HepG2 (cell line): ENCODE data around the gene BPIFB2. TPM values are rescaled to one million over a fixed set of nuclear protein-coding genes. Genes with fewer than 3 reads are reported as not detected.
A peak's percentile ranks its signal among the peaks of the same experiment; 100 is the strongest.

Source experiments
- EEA1 ChIP-seq: sonication (generic); formaldehyde crosslinking; IDR thresholded peaks from 2 replicates; pipeline ENCODE4 v1.5.1; 2020; ENCODE audit warnings: mild to moderate bottlenecking, missing genetic modification reagents, borderline replicate concordance
- FOXO4 ChIP-seq: sonication (generic); formaldehyde crosslinking; conservative IDR thresholded peaks from 2 replicates; pipeline ENCODE4 v1.8.1; 2023; ENCODE audit warnings: missing genetic modification reagents
- HIC2 ChIP-seq: sonication (generic); formaldehyde crosslinking; IDR thresholded peaks from 2 replicates; pipeline ENCODE4 v1.9.0; 2022; ENCODE audit warnings: low read depth, missing genetic modification reagents
- HIVEP1 ChIP-seq: sonication (generic); formaldehyde crosslinking; IDR thresholded peaks from 2 replicates; pipeline ENCODE4 v1.4.0; 2020; ENCODE audit warnings: mild to moderate bottlenecking, missing genetic modification reagents
- KDM5A ChIP-seq: fragments of 200-600 bp; sonication (generic); IDR thresholded peaks from 2 replicates; pipeline ENCODE4 v1.7.0; 2018; ENCODE audit warnings: antibody characterized with exemption, mild to moderate bottlenecking, low read length, borderline replicate concordance
- KDM5B ChIP-seq: sonication (generic); formaldehyde crosslinking; IDR thresholded peaks from 2 replicates; pipeline ENCODE4 v1.4.0; 2020; ENCODE audit warnings: missing genetic modification reagents, mild to moderate bottlenecking, borderline replicate concordance
- KLF6 ChIP-seq: IDR thresholded peaks from 2 replicates; pipeline ENCODE4 v1.8.0; 2016; ENCODE audit warnings: missing biosample characterization, missing genetic modification reagents
- NR2C2 ChIP-seq: sonication (generic); formaldehyde crosslinking; IDR thresholded peaks from 2 replicates; pipeline ENCODE4 v1.4.0; 2020; ENCODE audit warnings: missing genetic modification reagents, mild to moderate bottlenecking, moderate library complexity, borderline replicate concordance
- PLSCR1 ChIP-seq: sonication (generic); formaldehyde crosslinking; IDR thresholded peaks from 2 replicates; pipeline ENCODE4 v1.5.0; 2020; ENCODE audit warnings: missing genetic modification reagents, mild to moderate bottlenecking, borderline replicate concordance
- POLR2AphosphoS2 ChIP-seq: IDR thresholded peaks from 2 replicates; pipeline ENCODE4 v1.6.1; 2011; ENCODE audit warnings: low read depth, low read length, improper control_type of control experiment
- STAG1 ChIP-seq: sonication (generic); formaldehyde crosslinking; IDR thresholded peaks from 2 replicates; pipeline ENCODE4 v1.4.0; 2020; ENCODE audit warnings: missing genetic modification reagents
- TAF15 ChIP-seq: fragments of 200-400 bp; formaldehyde crosslinking; IDR thresholded peaks from one replicate; pipeline ENCODE4 v1.6.1; 2018; ENCODE audit warnings: mild to moderate bottlenecking, low read depth, low read length; ENCODE audit not compliant: poor library complexity, severe bottlenecking
- ZBTB1 ChIP-seq: sonication (generic); formaldehyde crosslinking; IDR thresholded peaks from 2 replicates; pipeline ENCODE4 v1.4.0; 2020; ENCODE audit warnings: missing genetic modification reagents, borderline replicate concordance
- ZFP36L1 ChIP-seq: sonication (generic); formaldehyde crosslinking; IDR thresholded peaks from 2 replicates; pipeline ENCODE4 v1.8.0; 2022; ENCODE audit warnings: mild to moderate bottlenecking, missing genetic modification reagents, moderate library complexity
- ZNF256 ChIP-seq: sonication (generic); formaldehyde crosslinking; conservative IDR thresholded peaks from 2 replicates; pipeline ENCODE4 v1.4.0; 2020; ENCODE audit warnings: missing genetic modification reagents
- ZNF274 ChIP-seq: sonication (generic); formaldehyde crosslinking; IDR thresholded peaks from 2 replicates; pipeline ENCODE4 v1.5.1; 2020; ENCODE audit warnings: mild to moderate bottlenecking, missing genetic modification reagents
- ZNF333 ChIP-seq: sonication (generic); formaldehyde crosslinking; IDR thresholded peaks from 2 replicates; pipeline ENCODE4 v1.4.0; 2020; ENCODE audit warnings: mild to moderate bottlenecking, missing genetic modification reagents, borderline replicate concordance
- ZNF501 ChIP-seq: sonication (generic); formaldehyde crosslinking; IDR thresholded peaks from 2 replicates; pipeline ENCODE4 v1.5.1; 2020; ENCODE audit warnings: mild to moderate bottlenecking, moderate library complexity, missing genetic modification reagents
- ZNF549 ChIP-seq: sonication (generic); formaldehyde crosslinking; IDR thresholded peaks from 2 replicates; pipeline ENCODE4 v1.5.0; 2020; ENCODE audit warnings: missing genetic modification reagents
- ZNF720 ChIP-seq: sonication (generic); formaldehyde crosslinking; IDR thresholded peaks from 2 replicates; pipeline ENCODE4 v1.4.0; 2020; ENCODE audit warnings: missing genetic modification reagents
- ZNF879 ChIP-seq: sonication (generic); formaldehyde crosslinking; IDR thresholded peaks from 2 replicates; pipeline ENCODE4 v1.8.1; 2023; ENCODE audit warnings: missing genetic modification reagents
- ZSCAN21 ChIP-seq: sonication (generic); formaldehyde crosslinking; IDR thresholded peaks from 2 replicates; pipeline ENCODE4 v1.8.0; 2022; ENCODE audit warnings: mild to moderate bottlenecking, missing genetic modification reagents, moderate library complexity, borderline replicate concordance
- polyA plus RNA-seq, 8 experiments: library from polyadenylated mRNA; depleted of rRNA in 3 of 8; stranded (reverse) in 7 of 8; unstranded in 1 of 8; fragments of >200 nt; fragmentation: Illumina TruSeq in 4 of 8; extraction: Trizol in 4 of 8; gene quantifications; 2 replicates each; pipeline versions ENCODE4 v1.2.1 to v1.2.3, GENCODE V29; 2011 to 2016; ENCODE audit warnings: low read depth in 4 of 8, missing spikeins in 1 of 8, mixed read lengths in 1 of 8; ENCODE audit not compliant: insufficient read depth in 1 of 8
- total RNA-seq, 5 experiments: library from RNA; depleted of rRNA; stranded (reverse); fragments of >200 nt; fragmentation: Illumina TruSeq; extraction: Trizol; gene quantifications; 2 replicates each; pipeline ENCODE4 v1.2.3, GENCODE V29; 2016; ENCODE audit warnings: low read depth in 1 of 5
- TF ChIP-seq, protein P1 (sequence below): sonication (generic); formaldehyde crosslinking; IDR thresholded peaks from 2 replicates; pipeline ENCODE4 v1.4.0; 2020; ENCODE audit warnings: missing genetic modification reagents

The BPIFB2 gene
- total and polyA plus RNA-seq, 2 of the 13 experiments (the other 11 are each of a cell fraction or from before 2014, with no cell fraction given), result 54.5 to 902 TPM

GRCh38 chr20:32970115-32970972, 37.2 kb upstream of the BPIFB2 start (continued):
- TF ChIP-seq ZBTB1 (CRISPR knock-in tag), result no peak
- TF ChIP-seq EEA1 (CRISPR knock-in tag), result no peak
- no peak for TF ChIP-seq ZNF879 (CRISPR knock-in tag)
- TF ChIP-seq ZNF256, result no peak
- no peak for TF ChIP-seq KLF6 (CRISPR knock-in tag)
- no peak for TF ChIP-seq TAF15
- TF ChIP-seq KDM5A, result no peak
- TF ChIP-seq ZNF720 (CRISPR knock-in tag), result no peak
- no peak for TF ChIP-seq ZNF333 (CRISPR knock-in tag)
- TF ChIP-seq HIVEP1 (CRISPR knock-in tag), result 0 out of 2 replicates have a peak, but pooled peaks have one; percentile 35
- TF ChIP-seq PLSCR1 (CRISPR knock-in tag), result no peak
- no peak for TF ChIP-seq NR2C2 (CRISPR knock-in tag)
- TF ChIP-seq POLR2AphosphoS2, result no peak
- TF ChIP-seq FOXO4 (CRISPR knock-in tag), result no peak
- no peak for TF ChIP-seq HIC2 (CRISPR knock-in tag)
- TF ChIP-seq ZFP36L1 (CRISPR knock-in tag), result no peak
- no peak for TF ChIP-seq ZSCAN21 (CRISPR knock-in tag)
- TF ChIP-seq ZNF501 (CRISPR knock-in tag), result no peak
- TF ChIP-seq ZNF549 (CRISPR knock-in tag), result no peak
- no peak for TF ChIP-seq STAG1 (CRISPR knock-in tag)
- 0 out of 2 replicates have a peak, but pooled peaks have one; percentile 37 for TF ChIP-seq ZNF274 (CRISPR knock-in tag)
- TF ChIP-seq, protein P1, sequence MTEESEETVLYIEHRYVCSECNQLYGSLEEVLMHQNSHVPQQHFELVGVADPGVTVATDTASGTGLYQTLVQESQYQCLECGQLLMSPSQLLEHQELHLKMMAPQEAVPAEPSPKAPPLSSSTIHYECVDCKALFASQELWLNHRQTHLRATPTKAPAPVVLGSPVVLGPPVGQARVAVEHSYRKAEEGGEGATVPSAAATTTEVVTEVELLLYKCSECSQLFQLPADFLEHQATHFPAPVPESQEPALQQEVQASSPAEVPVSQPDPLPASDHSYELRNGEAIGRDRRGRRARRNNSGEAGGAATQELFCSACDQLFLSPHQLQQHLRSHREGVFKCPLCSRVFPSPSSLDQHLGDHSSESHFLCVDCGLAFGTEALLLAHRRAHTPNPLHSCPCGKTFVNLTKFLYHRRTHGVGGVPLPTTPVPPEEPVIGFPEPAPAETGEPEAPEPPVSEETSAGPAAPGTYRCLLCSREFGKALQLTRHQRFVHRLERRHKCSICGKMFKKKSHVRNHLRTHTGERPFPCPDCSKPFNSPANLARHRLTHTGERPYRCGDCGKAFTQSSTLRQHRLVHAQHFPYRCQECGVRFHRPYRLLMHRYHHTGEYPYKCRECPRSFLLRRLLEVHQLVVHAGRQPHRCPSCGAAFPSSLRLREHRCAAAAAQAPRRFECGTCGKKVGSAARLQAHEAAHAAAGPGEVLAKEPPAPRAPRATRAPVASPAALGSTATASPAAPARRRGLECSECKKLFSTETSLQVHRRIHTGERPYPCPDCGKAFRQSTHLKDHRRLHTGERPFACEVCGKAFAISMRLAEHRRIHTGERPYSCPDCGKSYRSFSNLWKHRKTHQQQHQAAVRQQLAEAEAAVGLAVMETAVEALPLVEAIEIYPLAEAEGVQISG (CRISPR knock-in tag), result 0 out of 2 replicates have a peak, but pooled peaks have one; percentile 7
- 0 out of 2 replicates have a peak, but pooled peaks have one; percentile 10 for TF ChIP-seq KDM5B (CRISPR knock-in tag)
